Activated CD8-positive, alpha-beta T cell treated with anti-CD3 and anti-CD28 coated beads, Interleukin-2, amount 10 ng/mL, durations not matched to agents 7 days and 5 days (primary cell): ENCODE measurements around the gene MAGI1. TPM values are rescaled to one million over a fixed set of nuclear protein-coding genes. Genes with fewer than 3 reads are reported as not detected.
"Not testable (repeated sequence)": the region's sequence is repeated elsewhere in the genome, so short reads cannot be mapped to it uniquely, and the experiment has no call there.

Experiments used
- ATAC-seq: fragments of 150-1000 bp; cut with Tn5 transposase; one replicate; pipeline ENCODE4 v1.10.0; 2021; ENCODE audit warnings: moderate library complexity
- CTCF ChIA-PET: fragments of 350-600 bp; sonication (Branson Sonifier 250); formaldehyde crosslinking; loops from one replicate; lab custom pipeline; 2021; ENCODE audit warnings: antibody characterized with exemption; lab: Charles Lee
- POLR2A ChIA-PET: fragments of 350-600 bp; sonication (Branson Sonifier 250); formaldehyde crosslinking; loops from one replicate; lab custom pipeline; 2021; ENCODE audit warnings: antibody characterized with exemption; lab: Charles Lee
- DNase-seq: peaks from one replicate; pipeline ENCODE4 v3.0.0-alpha.2; 2020
- H3K27ac Mint-ChIP-seq: one replicate; pipeline ENCODE4 v1.8.0; 2021; ENCODE audit warnings: mild to moderate bottlenecking, mixed read lengths
- H3K27me3 Mint-ChIP-seq: one replicate; pipeline ENCODE4 v1.8.0; 2021; ENCODE audit warnings: low read depth, mixed read lengths
- H3K36me3 Mint-ChIP-seq: one replicate; pipeline ENCODE4 v1.8.0; 2021; ENCODE audit warnings: low read depth, mixed read lengths
- H3K4me1 Mint-ChIP-seq: one replicate; pipeline ENCODE4 v1.8.0; 2021; ENCODE audit warnings: low read depth, mixed read lengths
- H3K4me3 Mint-ChIP-seq: one replicate; pipeline ENCODE4 v1.8.0; 2021; ENCODE audit warnings: mild to moderate bottlenecking, mixed read lengths
- H3K9me3 Mint-ChIP-seq: one replicate; pipeline ENCODE4 v1.8.0; 2022; ENCODE audit warnings: mixed read lengths; ENCODE audit not compliant: insufficient read depth
- total RNA-seq, 2 experiments: library from RNA; stranded (reverse); gene quantifications; one replicate each; pipeline ENCODE4 v1.2.3, GENCODE V29; 2021

MAGI1 gene
- total RNA-seq, 2 experiments from 2014 or later = not detected

GRCh38 chr3:65904016-65904415, 134.7 kb downstream of the MAGI1 start:
- H3K4me3 Mint-ChIP-seq = no peak overlapping the region
- no peaks in the 10 kb centered on the region for H3K4me1 Mint-ChIP-seq
- ChIA-PET POLR2A (no interaction called here), CTCF (no interaction called here)
- ATAC-seq = no peak
- H3K9me3 Mint-ChIP-seq = no peaks in the 10 kb centered on the region
- no peak overlapping the region for H3K27ac Mint-ChIP-seq
- DNase-seq = no peak
- no peaks in the 10 kb centered on the region for H3K27me3 Mint-ChIP-seq
- no peaks in the 10 kb centered on the region for H3K36me3 Mint-ChIP-seq

- no peaks in the 10 kb centered on the region for H3K36me3 Mint-ChIP-seq
- no peak overlapping the region for H3K4me3 Mint-ChIP-seq
- no peak overlapping the region for H3K27ac Mint-ChIP-seq
- H3K27me3 Mint-ChIP-seq = no peaks in the 10 kb centered on the region
- no peak for DNase-seq
- no peaks in the 10 kb centered on the region for H3K9me3 Mint-ChIP-seq
- ATAC-seq = no peak
- H3K4me1 Mint-ChIP-seq = no peaks in the 10 kb centered on the region
- ChIA-PET CTCF (no interaction called here), POLR2A (no interaction called here)
Measured at GRCh38 chr3:65902304-65902793, 136.4 kb downstream of the MAGI1 start.

- no peak overlapping the region for H3K27ac Mint-ChIP-seq
- H3K9me3 Mint-ChIP-seq = no peaks in the 10 kb centered on the region
- no peak for ATAC-seq
- H3K4me1 Mint-ChIP-seq = no peaks in the 10 kb centered on the region
- ChIA-PET POLR2A (no interaction called here), CTCF (no interaction called here)
- no peak overlapping the region for H3K4me3 Mint-ChIP-seq
- no peak for DNase-seq
- H3K36me3 Mint-ChIP-seq = no peaks in the 10 kb centered on the region
- no peaks in the 10 kb centered on the region for H3K27me3 Mint-ChIP-seq
Measured at GRCh38 chr3:65901226-65901625, 137.5 kb downstream of the MAGI1 start.

GRCh38 chr3:65899226-65899625, 139.5 kb downstream of the MAGI1 start:
- CTCF ChIA-PET = no interaction called here
- POLR2A ChIA-PET = no interaction called here
- ATAC-seq (no peak), DNase-seq (no peak)
- H3K27me3 Mint-ChIP-seq = no peaks in the 10 kb centered on the region
- H3K4me3 Mint-ChIP-seq = no peak overlapping the region
- H3K9me3 Mint-ChIP-seq = no peaks in the 10 kb centered on the region
- no peaks in the 10 kb centered on the region for H3K4me1 Mint-ChIP-seq
- H3K27ac Mint-ChIP-seq = no peak overlapping the region
- H3K36me3 Mint-ChIP-seq = no peaks in the 10 kb centered on the region

- POLR2A ChIA-PET = no interaction called here
- H3K9me3 Mint-ChIP-seq = no peaks in the 10 kb centered on the region
- H3K27me3 Mint-ChIP-seq = no peaks in the 10 kb centered on the region
- ATAC-seq (no peak), DNase-seq (no peak)
- H3K4me1 Mint-ChIP-seq = no peaks in the 10 kb centered on the region
- no peaks in the 10 kb centered on the region for H3K36me3 Mint-ChIP-seq
- no peak overlapping the region for H3K4me3 Mint-ChIP-seq
- CTCF ChIA-PET = no interaction called here
- H3K27ac Mint-ChIP-seq = no peak overlapping the region
Measured at GRCh38 chr3:65897766-65898165, 141.0 kb downstream of the MAGI1 start.

GRCh38 chr3:65896321-65896720, 142.4 kb downstream of the MAGI1 start:
- no peaks in the 10 kb centered on the region for H3K9me3 Mint-ChIP-seq
- no peaks in the 10 kb centered on the region for H3K4me1 Mint-ChIP-seq
- ATAC-seq (no peak), DNase-seq (no peak)
- no peaks in the 10 kb centered on the region for H3K36me3 Mint-ChIP-seq
- H3K27ac Mint-ChIP-seq = no peak overlapping the region
- H3K27me3 Mint-ChIP-seq = no peaks in the 10 kb centered on the region
- POLR2A ChIA-PET = no interaction called here
- CTCF ChIA-PET = no interaction called here
- no peak overlapping the region for H3K4me3 Mint-ChIP-seq

- DNase-seq (no peak), ATAC-seq (no peak)
- Mint-ChIP-seq H3K4me1 (no peaks in the 10 kb centered on the region), H3K27me3 (no peaks in the 10 kb centered on the region), H3K4me3 (no peak overlapping the region), H3K27ac (no peak overlapping the region), H3K9me3 (no peaks in the 10 kb centered on the region), H3K36me3 (no peaks in the 10 kb centered on the region)
- POLR2A ChIA-PET = no interaction called here
- CTCF ChIA-PET = no interaction called here
Measured at GRCh38 chr3:65894679-65895453, 143.9 kb downstream of the MAGI1 start.

- Mint-ChIP-seq H3K27ac (no peak overlapping the region), H3K36me3 (no peaks in the 10 kb centered on the region), H3K4me3 (no peak overlapping the region), H3K9me3 (no peaks in the 10 kb centered on the region), H3K4me1 (no peaks in the 10 kb centered on the region), H3K27me3 (no peaks in the 10 kb centered on the region)
- ChIA-PET CTCF (no interaction called here), POLR2A (no interaction called here)
- DNase-seq (no peak), ATAC-seq (no peak)
Measured at GRCh38 chr3:65894126-65894525, 144.6 kb downstream of the MAGI1 start.

- Mint-ChIP-seq H3K36me3 (no peaks in the 10 kb centered on the region), H3K27ac (no peak overlapping the region), H3K9me3 (no peaks in the 10 kb centered on the region), H3K4me3 (no peak overlapping the region), H3K27me3 (no peaks in the 10 kb centered on the region), H3K4me1 (no peaks in the 10 kb centered on the region)
- CTCF ChIA-PET = no interaction called here
- POLR2A ChIA-PET = no interaction called here
- DNase-seq (no peak), ATAC-seq (no peak)
Measured at GRCh38 chr3:65893631-65894030, 145.1 kb downstream of the MAGI1 start.

GRCh38 chr3:65891477-65891876, 147.2 kb downstream of the MAGI1 start:
- H3K36me3 Mint-ChIP-seq, DNase-seq, H3K4me1 Mint-ChIP-seq, H3K9me3 Mint-ChIP-seq, CTCF ChIA-PET, ATAC-seq, H3K27ac Mint-ChIP-seq, H3K4me3 Mint-ChIP-seq, POLR2A ChIA-PET, H3K27me3 Mint-ChIP-seq: not testable (repeated sequence)

- ATAC-seq = no peak
- no peak overlapping the region for H3K4me3 Mint-ChIP-seq
- H3K9me3 Mint-ChIP-seq = no peaks in the 10 kb centered on the region
- DNase-seq = no peak
- ChIA-PET POLR2A (no interaction called here), CTCF (no interaction called here)
- no peak overlapping the region for H3K27ac Mint-ChIP-seq
- no peaks in the 10 kb centered on the region for H3K27me3 Mint-ChIP-seq
- H3K4me1 Mint-ChIP-seq = no peaks in the 10 kb centered on the region
- H3K36me3 Mint-ChIP-seq = no peaks in the 10 kb centered on the region
Measured at GRCh38 chr3:65890328-65890727, 148.4 kb downstream of the MAGI1 start.

- Mint-ChIP-seq H3K27me3 (no peaks in the 10 kb centered on the region), H3K36me3 (no peaks in the 10 kb centered on the region), H3K4me3 (no peak overlapping the region), H3K27ac (no peak overlapping the region), H3K9me3 (no peaks in the 10 kb centered on the region), H3K4me1 (no peaks in the 10 kb centered on the region)
- ATAC-seq (no peak), DNase-seq (no peak)
- POLR2A ChIA-PET = no interaction called here
- CTCF ChIA-PET = no interaction called here
Measured at GRCh38 chr3:65889707-65890099, 149.0 kb downstream of the MAGI1 start.
